ENCODE measurements around the gene ATOX1. TPM values are rescaled to one million over a fixed set of nuclear protein-coding genes. Genes with fewer than 3 reads are reported as not detected.

ATOX1 gene
- total RNA-seq, result 120 TPM

- Histone ChIP-seq H3K9me3 (no peaks in the 10 kb centered on the region), H3K27me3 (no peaks in the 10 kb centered on the region), H3K4me3 (peak within 1 kb of the TSS; percentile 58 to 91), H3K4me1 (peaks cover 32% of the 10 kb centered on the region), H3K36me3 (no peaks in the 10 kb centered on the region), H3K27ac (peak within 1 kb of the TSS; percentile 93)
- intact Hi-C loops (cut with DNase I), result no loop called here
- TF ChIP-seq POLR2AphosphoS5 (IDR thresholded peaks at IDR 0.05; ENCODE audit: insufficient read depth in 1 of 2, low read depth in 1 of 2) (peak; percentile 75 to 96), CTCF (IDR thresholded peaks at IDR 0.05) (peak in 2 of 3 experiments; percentile 36), POLR2A (IDR thresholded peaks at IDR 0.05) (peak in 1 of 2 donors; percentile 63)
- DNase-seq (ENCODE audit: extremely low spot score in 2 of 2), result no peak
Measured at GRCh38 chr5:151758430-151759241, at the start of gene ATOX1. ATOX1 (minus strand) TSS chr5:151758631; CDS start chr5:151758551, 80 bp downstream.

GRCh38 chr5:151805414-151806223 lies 47.2 kb upstream of the ATOX1 start:
- no peak overlapping the region for H3K4me3 ChIP-seq
- H3K27me3 ChIP-seq, result no peaks in the 10 kb centered on the region
- H3K4me1 ChIP-seq, result peaks cover 8% of the 10 kb centered on the region
- peaks cover 0 to 44% of the 10 kb centered on the region in 2 donors for H3K36me3 ChIP-seq
- DNase-seq (ENCODE audit: extremely low spot score in 2 of 2), result no peak
- no peaks in the 10 kb centered on the region for H3K9me3 ChIP-seq
- H3K27ac ChIP-seq, result no peak overlapping the region
- no peak for TF ChIP-seq POLR2A (IDR thresholded peaks at IDR 0.05)
- TF ChIP-seq POLR2AphosphoS5 (IDR thresholded peaks at IDR 0.05; ENCODE audit: insufficient read depth in 1 of 2, low read depth in 1 of 2), result no peak
- no peak for TF ChIP-seq CTCF (IDR thresholded peaks at IDR 0.05)
- intact Hi-C loops (cut with DNase I), result no loop called here

GRCh38 chr5:151800532-151800931 lies 42.1 kb upstream of the ATOX1 start:
- H3K4me3 ChIP-seq, result no peak overlapping the region
- intact Hi-C loops (cut with DNase I), result no loop called here
- peaks cover 3 to 85% of the 10 kb centered on the region in 2 donors for H3K36me3 ChIP-seq
- no peaks in the 10 kb centered on the region for H3K27me3 ChIP-seq
- no peaks in the 10 kb centered on the region for H3K9me3 ChIP-seq
- no peaks in the 10 kb centered on the region for H3K4me1 ChIP-seq
- TF ChIP-seq POLR2A (IDR thresholded peaks at IDR 0.05) (no peak), POLR2AphosphoS5 (IDR thresholded peaks at IDR 0.05; ENCODE audit: insufficient read depth in 1 of 2, low read depth in 1 of 2) (no peak), CTCF (IDR thresholded peaks at IDR 0.05) (no peak)
- DNase-seq (ENCODE audit: extremely low spot score in 2 of 2), result no peak
- no peak overlapping the region for H3K27ac ChIP-seq

GRCh38 chr5:151799407-151799806 lies 41.0 kb upstream of the ATOX1 start:
- H3K27ac ChIP-seq, result no peak overlapping the region
- intact Hi-C loops (cut with DNase I), result no loop called here

More at GRCh38 chr5:151799407-151799806, 41.0 kb upstream of the ATOX1 start:
- no peak for TF ChIP-seq POLR2A (IDR thresholded peaks at IDR 0.05)
- TF ChIP-seq POLR2AphosphoS5 (IDR thresholded peaks at IDR 0.05; ENCODE audit: insufficient read depth in 1 of 2, low read depth in 1 of 2), result no peak
- TF ChIP-seq CTCF (IDR thresholded peaks at IDR 0.05), result no peak
- DNase-seq (ENCODE audit: extremely low spot score in 2 of 2), result no peak
- no peaks in the 10 kb centered on the region for H3K27me3 ChIP-seq
- H3K36me3 ChIP-seq, result peaks cover 3 to 95% of the 10 kb centered on the region in 2 donors
- H3K9me3 ChIP-seq, result no peaks in the 10 kb centered on the region
- no peak overlapping the region for H3K4me3 ChIP-seq
- no peaks in the 10 kb centered on the region for H3K4me1 ChIP-seq

Measured in vagina (tissue), 2 donors.